A549 treated with CORT108297 at 1 μM for 4 hours (cell line): ENCODE measurements around the gene RTF2. TPM values are rescaled to one million over a fixed set of nuclear protein-coding genes. Genes with fewer than 3 reads are reported as not detected.

ENCODE experiments used
- total RNA-seq: library from RNA; stranded (reverse); fragments of 200-300 nt; extraction: Qiagen RNA extraction; gene quantifications from 5 replicates; pipeline ENCODE4 v1.2.3, GENCODE V29; 2022

RTF2 gene, protein sequence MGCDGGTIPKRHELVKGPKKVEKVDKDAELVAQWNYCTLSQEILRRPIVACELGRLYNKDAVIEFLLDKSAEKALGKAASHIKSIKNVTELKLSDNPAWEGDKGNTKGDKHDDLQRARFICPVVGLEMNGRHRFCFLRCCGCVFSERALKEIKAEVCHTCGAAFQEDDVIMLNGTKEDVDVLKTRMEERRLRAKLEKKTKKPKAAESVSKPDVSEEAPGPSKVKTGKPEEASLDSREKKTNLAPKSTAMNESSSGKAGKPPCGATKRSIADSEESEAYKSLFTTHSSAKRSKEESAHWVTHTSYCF
- 77.8 to 95.5 TPM (median 91.4 TPM) in 5 replicates for total RNA-seq

GRCh38 chr20:56468316-56469076 is at the start of gene RTF2:
Gene RTF2 (plus strand): TSS chr20:56468627. CDS start chr20:56468698, 71 bp downstream.

DNA sequence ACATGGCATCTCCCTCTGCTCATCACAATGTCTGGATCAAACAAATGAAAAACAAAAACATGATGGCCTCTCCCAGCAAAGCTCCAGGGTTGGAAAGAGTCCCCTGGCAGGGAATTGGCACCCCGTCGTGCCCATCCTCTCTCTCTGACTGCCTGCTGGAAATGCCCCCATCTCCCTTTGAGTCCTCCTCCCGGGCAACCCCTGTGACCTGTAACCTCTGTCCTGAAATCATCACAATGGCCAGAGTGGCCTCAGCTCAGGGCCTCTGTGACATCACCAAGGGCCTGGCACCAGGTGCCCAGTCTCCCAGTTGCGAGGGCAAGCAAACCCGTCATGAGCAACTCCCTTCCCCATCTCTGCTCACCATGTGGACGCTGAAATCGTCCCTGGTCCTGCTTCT is 56.0 kb downstream of the RTF2 start, which contains the start of gene FAM209A:
Gene FAM209A (plus strand): TSS at position 301 of the 400 bp plus-strand sequence. CDS start 65 bp downstream, at position 366.

DNA sequence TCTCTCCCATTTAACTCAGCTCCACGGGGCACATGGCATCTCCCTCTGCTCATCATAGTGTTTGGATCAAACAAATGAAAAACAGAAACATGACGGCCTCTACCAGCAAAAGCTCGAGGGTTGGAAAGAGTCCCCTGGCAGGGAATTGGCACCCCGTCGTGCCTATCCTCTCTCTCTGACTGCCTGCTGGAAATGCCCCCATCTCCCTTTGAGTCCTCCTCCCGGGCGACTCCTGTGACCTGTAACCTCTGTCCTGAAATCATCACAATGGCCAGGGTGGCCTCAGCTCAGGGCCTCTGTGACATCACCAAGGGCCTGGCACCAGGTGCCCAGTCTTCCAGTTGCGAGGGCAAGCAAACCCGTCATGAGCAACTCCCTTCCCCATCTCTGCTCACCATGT is 64.5 kb downstream of the RTF2 start, which contains the start of gene FAM209B:
Gene FAM209B (plus strand): TSS at position 301 of the 400 bp plus-strand sequence. CDS start 96 bp downstream, at position 397.

Other genes with a start within 250 kb of the RTF2 start
- not detected in 5 replicates for gene MC3R, start 219.9 kb upstream of the RTF2 start, total RNA-seq
- 10.8 to 12.7 TPM (median 11.3 TPM) in 5 replicates for gene FAM210B, start 109.7 kb upstream of the RTF2 start, total RNA-seq
- gene AURKA, start 76.4 kb upstream of the RTF2 start, total RNA-seq: 102 to 111 TPM (median 110 TPM) in 5 replicates
- 37.2 to 41.4 TPM (median 38.3 TPM) in 5 replicates for gene CSTF1, start 76.0 kb upstream of the RTF2 start, total RNA-seq
- gene CASS4, start 56.4 kb upstream of the RTF2 start, total RNA-seq: 0.03 to 0.07 TPM in 2 of 5 replicates, not detected in the others
- 0.17 to 0.62 TPM (median 0.43 TPM) in 5 replicates for gene FAM209A, start 56.1 kb downstream of the RTF2 start, total RNA-seq
- 0.14 to 0.60 TPM (median 0.54 TPM) in 5 replicates for gene FAM209B, start 64.6 kb downstream of the RTF2 start, total RNA-seq
- 13.7 to 16.7 TPM (median 13.8 TPM) in 5 replicates for gene TFAP2C, start 160.7 kb downstream of the RTF2 start, total RNA-seq